Lower leg skin (tissue), 3 donors: Measurements from ENCODE around the gene ADPRH.

Experiments
- POLR2A ChIP-seq, 2 donors: fragments of 450-650 bp; IDR thresholded peaks; one replicate each; pipeline ENCODE4 v1.6.1; 2016 to 2017; ENCODE audit warnings: antibody characterized with exemption in 2 of 2, mild to moderate bottlenecking in 1 of 2, moderate library complexity in 1 of 2
- TF ChIP-seq, protein P1 (sequence below), 3 donors: fragments of 450-650 bp; IDR thresholded peaks; one replicate each; pipeline ENCODE4 v1.5.1; 2016; ENCODE audit warnings: antibody characterized with exemption in 3 of 3, mild to moderate bottlenecking in 3 of 3, moderate library complexity in 2 of 3

DNA sequence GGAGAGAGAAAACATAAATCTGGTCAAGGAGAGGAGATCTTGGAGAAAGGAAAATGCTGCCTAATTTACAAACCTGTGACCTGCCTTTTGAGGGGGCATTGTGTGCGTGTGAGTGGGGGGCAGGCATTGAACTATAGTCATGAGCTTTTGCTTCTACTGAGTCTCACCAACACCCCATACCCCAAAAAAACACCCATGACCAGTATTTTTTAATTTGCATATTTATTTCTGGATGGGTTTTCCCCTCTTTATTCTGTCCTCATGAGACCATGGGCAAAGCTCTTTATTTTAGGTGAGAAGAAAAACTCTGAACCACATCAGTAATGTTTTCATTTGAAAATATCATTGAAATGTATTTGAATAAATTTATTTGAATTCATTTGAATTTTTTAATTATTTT lies 40.5 kb upstream of the ADPRH start:
- no peak for TF ChIP-seq POLR2A (IDR thresholded peaks at IDR 0.05)
- TF ChIP-seq, protein P1, sequence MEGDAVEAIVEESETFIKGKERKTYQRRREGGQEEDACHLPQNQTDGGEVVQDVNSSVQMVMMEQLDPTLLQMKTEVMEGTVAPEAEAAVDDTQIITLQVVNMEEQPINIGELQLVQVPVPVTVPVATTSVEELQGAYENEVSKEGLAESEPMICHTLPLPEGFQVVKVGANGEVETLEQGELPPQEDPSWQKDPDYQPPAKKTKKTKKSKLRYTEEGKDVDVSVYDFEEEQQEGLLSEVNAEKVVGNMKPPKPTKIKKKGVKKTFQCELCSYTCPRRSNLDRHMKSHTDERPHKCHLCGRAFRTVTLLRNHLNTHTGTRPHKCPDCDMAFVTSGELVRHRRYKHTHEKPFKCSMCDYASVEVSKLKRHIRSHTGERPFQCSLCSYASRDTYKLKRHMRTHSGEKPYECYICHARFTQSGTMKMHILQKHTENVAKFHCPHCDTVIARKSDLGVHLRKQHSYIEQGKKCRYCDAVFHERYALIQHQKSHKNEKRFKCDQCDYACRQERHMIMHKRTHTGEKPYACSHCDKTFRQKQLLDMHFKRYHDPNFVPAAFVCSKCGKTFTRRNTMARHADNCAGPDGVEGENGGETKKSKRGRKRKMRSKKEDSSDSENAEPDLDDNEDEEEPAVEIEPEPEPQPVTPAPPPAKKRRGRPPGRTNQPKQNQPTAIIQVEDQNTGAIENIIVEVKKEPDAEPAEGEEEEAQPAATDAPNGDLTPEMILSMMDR (IDR thresholded peaks at IDR 0.05): no peak
